Neural cell (in vitro differentiated cells): ENCODE measurements around the gene HAUS6.
"Not testable (repeated sequence)": the region's sequence is repeated elsewhere in the genome, so short reads cannot be mapped to it uniquely, and the experiment has no call there.

Source experiments
- EP300 ChIP-seq: fragments of 450-650 bp; conservative IDR thresholded peaks from 2 replicates; pipeline ENCODE4 v1.6.1; 2014; ENCODE audit warnings: antibody characterized with exemption, mild to moderate bottlenecking, moderate library complexity; ENCODE audit not compliant: poor library complexity, severe bottlenecking
- EZH2 ChIP-seq: fragments of 200-600, 300-800 bp; shearing (Covaris generic), sonication (generic); IDR thresholded peaks from 2 replicates; pipeline ENCODE4 v1.6.1; 2014; ENCODE audit warnings: antibody characterized with exemption, low read length, borderline replicate concordance, mild to moderate bottlenecking; ENCODE audit not compliant: insufficient read depth, poor library complexity, severe bottlenecking
- POLR2AphosphoS5 ChIP-seq: IDR thresholded peaks from 2 replicates; pipeline ENCODE4 v1.6.1; 2012
- SMC3 ChIP-seq: fragments of 450-650 bp; conservative IDR thresholded peaks from 2 replicates; pipeline ENCODE4 v1.6.1; 2014; ENCODE audit warnings: antibody characterized with exemption, mild to moderate bottlenecking, moderate library complexity; ENCODE audit not compliant: poor library complexity
- TF ChIP-seq, protein P1 (sequence below): fragments of 450-650 bp; IDR thresholded peaks from 2 replicates; pipeline ENCODE4 v1.5.1; 2014; ENCODE audit warnings: antibody characterized with exemption, mild to moderate bottlenecking, moderate library complexity; ENCODE audit not compliant: poor library complexity, severe bottlenecking

DNA sequence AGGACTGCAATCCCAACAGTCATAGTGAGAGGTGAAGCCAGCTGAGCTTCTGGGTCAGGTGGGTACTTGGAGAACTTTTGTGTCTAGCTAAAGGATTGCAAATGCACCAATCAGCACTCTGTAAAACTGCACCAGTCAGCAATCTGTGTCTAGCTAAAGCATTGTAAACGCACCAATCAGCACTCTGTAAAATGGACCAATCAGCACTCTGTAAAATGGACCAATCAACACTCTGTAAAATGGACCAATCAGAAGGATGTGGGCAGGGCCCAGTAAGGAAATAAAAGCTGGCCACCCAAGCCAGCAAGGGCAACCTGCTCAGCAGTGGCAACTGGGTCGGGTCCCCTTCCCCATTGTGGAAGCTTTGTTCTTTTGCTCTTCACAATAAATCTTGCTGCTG is 81.1 kb downstream of the HAUS6 start:
- TF ChIP-seq, protein P1, sequence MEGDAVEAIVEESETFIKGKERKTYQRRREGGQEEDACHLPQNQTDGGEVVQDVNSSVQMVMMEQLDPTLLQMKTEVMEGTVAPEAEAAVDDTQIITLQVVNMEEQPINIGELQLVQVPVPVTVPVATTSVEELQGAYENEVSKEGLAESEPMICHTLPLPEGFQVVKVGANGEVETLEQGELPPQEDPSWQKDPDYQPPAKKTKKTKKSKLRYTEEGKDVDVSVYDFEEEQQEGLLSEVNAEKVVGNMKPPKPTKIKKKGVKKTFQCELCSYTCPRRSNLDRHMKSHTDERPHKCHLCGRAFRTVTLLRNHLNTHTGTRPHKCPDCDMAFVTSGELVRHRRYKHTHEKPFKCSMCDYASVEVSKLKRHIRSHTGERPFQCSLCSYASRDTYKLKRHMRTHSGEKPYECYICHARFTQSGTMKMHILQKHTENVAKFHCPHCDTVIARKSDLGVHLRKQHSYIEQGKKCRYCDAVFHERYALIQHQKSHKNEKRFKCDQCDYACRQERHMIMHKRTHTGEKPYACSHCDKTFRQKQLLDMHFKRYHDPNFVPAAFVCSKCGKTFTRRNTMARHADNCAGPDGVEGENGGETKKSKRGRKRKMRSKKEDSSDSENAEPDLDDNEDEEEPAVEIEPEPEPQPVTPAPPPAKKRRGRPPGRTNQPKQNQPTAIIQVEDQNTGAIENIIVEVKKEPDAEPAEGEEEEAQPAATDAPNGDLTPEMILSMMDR, result not testable (repeated sequence)
- not testable (repeated sequence) for TF ChIP-seq EP300, EZH2, POLR2AphosphoS5, SMC3
